Testis (tissue), 3 donors: ENCODE measurements around the gene C12orf75. TPM values are rescaled to one million over a fixed set of nuclear protein-coding genes. Genes with fewer than 3 reads are reported as not detected.

Experiments
- DNase-seq: peaks from one replicate; pipeline ENCODE4 v3.0.0-alpha.2; 2019
- H3K27ac ChIP-seq, 2 donors: fragments of 200-600 bp; sonication (generic); one replicate each; pipeline ENCODE4 v1.5.1; 2019
- H3K27me3 ChIP-seq: fragments of 200-600 bp; sonication (generic); one replicate; pipeline ENCODE4 v1.5.1; 2019
- H3K36me3 ChIP-seq: fragments of 200-600 bp; sonication (generic); one replicate; pipeline ENCODE4 v1.5.1; 2017; ENCODE audit warnings: low read depth; ENCODE audit errors: missing control alignments
- H3K4me1 ChIP-seq: fragments of 200-600 bp; sonication (generic); one replicate; pipeline ENCODE4 v1.5.1; 2019
- H3K4me3 ChIP-seq, 2 donors: fragments of 200-600 bp; sonication (generic); one replicate each; pipeline ENCODE4 v1.5.1; 2017 to 2019
- H3K9me3 ChIP-seq: fragments of 200-600 bp; sonication (generic); one replicate; pipeline ENCODE4 v1.5.1; 2017
- POLR2A ChIP-seq: fragments of 450-650 bp; IDR thresholded peaks from one replicate; pipeline ENCODE4 v1.6.1; 2017; ENCODE audit warnings: antibody characterized with exemption, mild to moderate bottlenecking, moderate library complexity
- WGBS, 2 donors: methylation state at CpG; one replicate each; pipeline ENCODE4 v1.1.5; 2018; 5-methylcytosine and 5-hydroxymethylcytosine counted together
- intact Hi-C: fragments of 100-400 bp; cut with DNase I; formaldehyde crosslinking; loops from one replicate; pipeline ENCODE4 v1.15.1; 2023; ENCODE audit warnings: low total_unique reads
- polyA plus RNA-seq: library from polyadenylated mRNA; stranded (reverse); fragments of 350-450 nt; fragmentation: Illumina TruSeq; extraction: RNeasy Lipid Tissue Mini Kit (QIAGEN cat#74804); gene quantifications from one replicate; pipeline ENCODE4 v1.2.3, GENCODE V29; 2014; ENCODE audit warnings: low read depth, low replicate concordance; ENCODE audit not compliant: insufficient read depth
- total RNA-seq, 2 donors: library from RNA; depleted of rRNA; stranded (reverse); fragments of >200 nt; gene quantifications; one replicate each; pipeline ENCODE4 v1.2.3, GENCODE V29; 2016
- TF ChIP-seq, protein P1 (sequence below), 3 experiments: fragments of 450-650 bp in 2 of 3; fragments of 200-600 bp in 1 of 3; sonication (generic) in 1 of 3; IDR thresholded peaks; one replicate each; pipeline ENCODE4 v1.5.1; 2016 to 2019; ENCODE audit warnings: antibody characterized with exemption in 3 of 3, mild to moderate bottlenecking in 2 of 3, moderate library complexity in 1 of 3

The C12orf75 gene
- total and polyA plus RNA-seq, 3 donors from 2014 or later = 112 to 144 (median 121) TPM

DNA sequence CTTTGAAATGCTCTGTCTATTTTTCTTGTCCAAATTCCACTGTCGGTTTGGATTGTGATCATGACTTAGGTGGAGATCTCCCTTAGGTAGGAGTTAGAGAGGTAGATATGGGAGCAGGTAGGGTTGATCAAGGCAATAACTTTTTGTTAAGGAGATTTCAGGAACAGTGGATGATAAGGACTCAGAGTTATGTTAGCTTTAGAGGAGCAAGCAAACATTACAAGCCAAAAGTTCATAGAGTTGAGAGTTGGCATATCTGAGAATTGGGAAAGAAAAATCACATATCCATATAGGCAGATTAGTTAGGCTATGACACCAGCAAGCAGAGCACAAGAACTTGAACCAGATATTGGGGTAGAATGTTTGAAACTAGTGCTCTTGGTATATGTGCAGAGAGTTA, 43.1 kb upstream of the C12orf75 start:
- Histone ChIP-seq H3K9me3 (no peaks in the 10 kb centered on the region), H3K4me3 (no peak overlapping the region), H3K27ac (no peak overlapping the region), H3K27me3 (no peaks in the 10 kb centered on the region), H3K36me3 (no peaks in the 10 kb centered on the region), H3K4me1 (no peaks in the 10 kb centered on the region)
- intact Hi-C loops = no loop called here
- 86 to 100% methylated on average over 1 of the region's 1 CpG for WGBS, 2 donors
- TF ChIP-seq POLR2A = no peak
- TF ChIP-seq, protein P1, sequence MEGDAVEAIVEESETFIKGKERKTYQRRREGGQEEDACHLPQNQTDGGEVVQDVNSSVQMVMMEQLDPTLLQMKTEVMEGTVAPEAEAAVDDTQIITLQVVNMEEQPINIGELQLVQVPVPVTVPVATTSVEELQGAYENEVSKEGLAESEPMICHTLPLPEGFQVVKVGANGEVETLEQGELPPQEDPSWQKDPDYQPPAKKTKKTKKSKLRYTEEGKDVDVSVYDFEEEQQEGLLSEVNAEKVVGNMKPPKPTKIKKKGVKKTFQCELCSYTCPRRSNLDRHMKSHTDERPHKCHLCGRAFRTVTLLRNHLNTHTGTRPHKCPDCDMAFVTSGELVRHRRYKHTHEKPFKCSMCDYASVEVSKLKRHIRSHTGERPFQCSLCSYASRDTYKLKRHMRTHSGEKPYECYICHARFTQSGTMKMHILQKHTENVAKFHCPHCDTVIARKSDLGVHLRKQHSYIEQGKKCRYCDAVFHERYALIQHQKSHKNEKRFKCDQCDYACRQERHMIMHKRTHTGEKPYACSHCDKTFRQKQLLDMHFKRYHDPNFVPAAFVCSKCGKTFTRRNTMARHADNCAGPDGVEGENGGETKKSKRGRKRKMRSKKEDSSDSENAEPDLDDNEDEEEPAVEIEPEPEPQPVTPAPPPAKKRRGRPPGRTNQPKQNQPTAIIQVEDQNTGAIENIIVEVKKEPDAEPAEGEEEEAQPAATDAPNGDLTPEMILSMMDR (IDR thresholded peaks at IDR 0.05) = no peak
- DNase-seq = no peak

DNA sequence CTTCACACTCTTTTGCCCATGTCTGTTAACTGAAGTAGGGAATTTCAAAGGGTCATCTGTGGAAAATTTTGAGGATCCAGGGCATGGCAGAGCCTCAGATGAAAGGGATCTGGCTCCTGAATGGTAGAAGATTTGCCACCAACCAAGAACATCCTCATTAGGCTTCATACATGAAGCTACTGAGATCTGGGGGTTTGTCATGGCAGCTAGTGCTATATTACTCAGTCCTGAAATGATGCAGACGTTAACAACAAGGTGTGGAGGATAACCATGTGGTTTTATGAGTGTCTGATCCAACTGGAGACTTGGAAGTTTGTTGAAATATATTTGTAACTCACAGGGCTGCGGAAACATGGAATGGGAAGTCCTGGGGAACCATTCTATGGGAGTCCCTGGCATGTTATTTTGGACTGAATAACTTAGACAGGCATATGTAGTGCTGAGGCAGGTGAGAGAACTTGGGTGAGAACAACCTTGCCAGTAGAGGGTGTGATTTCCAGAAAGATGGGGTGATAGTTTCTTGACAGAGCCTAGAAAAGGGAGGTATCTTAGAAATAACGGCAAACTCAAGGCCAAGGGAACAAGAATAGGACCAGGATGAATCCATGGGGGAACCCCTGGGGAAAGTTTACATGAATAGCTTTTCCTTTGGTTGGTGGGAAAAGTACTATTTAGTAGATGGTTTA, 42.0 kb upstream of the C12orf75 start:
- no peaks in the 10 kb centered on the region for H3K9me3 ChIP-seq
- no peaks in the 10 kb centered on the region for H3K27me3 ChIP-seq
- WGBS, 2 donors = 57 to 69% methylated on average over 3 of the region's 3 CpGs
- intact Hi-C loops = no loop called here
- no peak overlapping the region for H3K4me3 ChIP-seq
- H3K27ac ChIP-seq = no peak overlapping the region
- H3K4me1 ChIP-seq = no peaks in the 10 kb centered on the region
- DNase-seq = no peak
- no peaks in the 10 kb centered on the region for H3K36me3 ChIP-seq
- TF ChIP-seq, protein P1 (IDR thresholded peaks at IDR 0.05) = no peak
- no peak for TF ChIP-seq POLR2A

DNA sequence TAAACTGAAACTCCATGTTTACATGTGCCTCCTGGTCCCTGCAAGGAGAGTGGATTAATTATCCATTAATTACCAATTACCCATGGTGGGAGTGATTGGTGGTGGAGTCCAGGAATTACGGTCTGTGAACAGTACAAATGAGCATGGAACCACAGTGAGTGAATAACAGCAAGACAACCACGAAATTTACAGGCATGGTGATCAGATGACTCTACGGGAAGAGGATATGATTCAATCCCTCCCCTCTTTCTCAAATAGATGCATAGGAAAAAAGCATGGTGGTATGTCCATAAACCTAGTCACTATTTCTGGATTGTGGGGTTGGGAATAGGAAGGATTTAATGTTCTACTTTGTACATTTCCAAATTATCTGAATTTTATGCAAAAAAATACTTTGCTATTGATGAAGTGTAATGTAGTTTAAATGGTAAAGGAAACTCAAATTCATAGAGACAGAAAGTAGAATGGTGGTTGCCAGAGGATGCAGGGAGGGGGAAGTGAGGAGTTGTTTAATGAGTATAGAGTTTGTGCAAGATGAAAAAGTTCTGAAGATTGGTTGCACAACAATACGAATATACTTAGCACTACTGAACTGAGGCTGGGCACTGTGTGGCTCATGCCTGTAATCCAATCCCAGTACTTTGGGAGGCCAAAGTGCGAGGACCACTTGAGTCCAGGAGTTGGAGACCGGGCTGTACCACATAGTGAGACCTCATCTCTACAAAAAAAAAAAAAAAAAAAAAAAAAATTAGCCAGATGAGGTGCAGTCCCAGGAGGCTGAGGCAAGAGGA, 41.2 kb upstream of the C12orf75 start:
- intact Hi-C loops = no loop called here
- Histone ChIP-seq H3K27me3 (no peaks in the 10 kb centered on the region), H3K27ac (no peak overlapping the region), H3K9me3 (no peaks in the 10 kb centered on the region), H3K4me3 (no peak overlapping the region), H3K4me1 (no peaks in the 10 kb centered on the region), H3K36me3 (no peaks in the 10 kb centered on the region)
- 82 to 93% methylated on average over 6 of the region's 6 CpGs for WGBS, 2 donors
- DNase-seq = no peak
- no peak for TF ChIP-seq POLR2A
- TF ChIP-seq, protein P1 (IDR thresholded peaks at IDR 0.05) = no peak

GRCh38 chr12:105291531-105291930, 39.0 kb upstream of the C12orf75 start:
- no peaks in the 10 kb centered on the region for H3K9me3 ChIP-seq
- TF ChIP-seq, protein P1 (IDR thresholded peaks at IDR 0.05) = no peak
- no peak for TF ChIP-seq POLR2A
- WGBS, 2 donors = 88 to 92% methylated on average over 2 of the region's 2 CpGs
- no peaks in the 10 kb centered on the region for H3K27me3 ChIP-seq
- no peaks in the 10 kb centered on the region for H3K4me1 ChIP-seq
- no peak overlapping the region for H3K27ac ChIP-seq
- no peak for DNase-seq
- no peak overlapping the region for H3K4me3 ChIP-seq
- intact Hi-C loops = no loop called here
- no peaks in the 10 kb centered on the region for H3K36me3 ChIP-seq
